Trophoblast cell (in vitro differentiated cells and primary cell): ENCODE data around the gene PPM1A.

Source experiments
- DNase-seq, 2 donors: peaks; one replicate each; pipeline ENCODE4 v3.0.0-alpha.2; 2016
- H2AFZ ChIP-seq: 2 replicates; pipeline ENCODE4 v1.6.1; 2013; ENCODE audit warnings: low read length, moderate library complexity, mild to moderate bottlenecking; ENCODE audit not compliant: insufficient read depth, poor library complexity
- H2AK5ac ChIP-seq: 2 replicates; pipeline ENCODE4 v1.6.1; 2013; ENCODE audit warnings: mild to moderate bottlenecking, low read length
- H2BK120ac ChIP-seq: 2 replicates; pipeline ENCODE4 v1.6.1; 2013; ENCODE audit warnings: low read length, mild to moderate bottlenecking, moderate library complexity; ENCODE audit not compliant: insufficient read depth, poor library complexity
- H2BK12ac ChIP-seq: 2 replicates; pipeline ENCODE4 v1.6.1; 2013; ENCODE audit warnings: mild to moderate bottlenecking, low read length, moderate library complexity
- H2BK5ac ChIP-seq: 2 replicates; pipeline ENCODE4 v1.6.1; 2013; ENCODE audit warnings: low read length, low read depth, moderate library complexity, mild to moderate bottlenecking; ENCODE audit not compliant: poor library complexity
- H3K14ac ChIP-seq: 2 replicates; pipeline ENCODE4 v1.6.1; 2013; ENCODE audit warnings: mild to moderate bottlenecking, low read length
- H3K18ac ChIP-seq: 2 replicates; pipeline ENCODE4 v1.6.1; 2013; ENCODE audit warnings: mild to moderate bottlenecking, low read length
- H3K23ac ChIP-seq: 2 replicates; pipeline ENCODE4 v1.6.1; 2013; ENCODE audit warnings: low read length
- H3K27ac ChIP-seq: 2 replicates; pipeline ENCODE4 v1.5.1; 2013; ENCODE audit warnings: low read depth, mild to moderate bottlenecking, inconsistent platforms, low read length, moderate library complexity
- H3K27me3 ChIP-seq: 2 replicates; pipeline ENCODE4 v1.6.1; 2013; ENCODE audit warnings: inconsistent platforms, mild to moderate bottlenecking, low read length, moderate library complexity; ENCODE audit not compliant: insufficient read depth
- H3K36me3 ChIP-seq, 2 experiments: 1 replicate in 1 of 2; 2 replicates in 1 of 2; pipeline ENCODE4 v1.6.1; 2013; ENCODE audit warnings: low read length in 2 of 2, mild to moderate bottlenecking in 2 of 2, moderate library complexity in 1 of 2; ENCODE audit not compliant: insufficient read depth in 2 of 2, control insufficient read depth in 1 of 2
- H3K4ac ChIP-seq: 2 replicates; pipeline ENCODE4 v1.6.1; 2013; ENCODE audit warnings: low read depth, mild to moderate bottlenecking, low read length, moderate library complexity
- H3K4me1 ChIP-seq, 2 experiments: 1 replicate in 1 of 2; 2 replicates in 1 of 2; pipeline ENCODE4 v1.6.1; 2013; ENCODE audit warnings: low read length in 2 of 2, mild to moderate bottlenecking in 2 of 2, moderate library complexity in 1 of 2; ENCODE audit not compliant: insufficient read depth in 2 of 2, control insufficient read depth in 1 of 2
- H3K4me2 ChIP-seq: 2 replicates; pipeline ENCODE4 v1.6.1; 2013; ENCODE audit warnings: inconsistent platforms, mild to moderate bottlenecking, low read length, moderate library complexity
- H3K4me3 ChIP-seq: 2 replicates; pipeline ENCODE4 v1.5.1; 2013; ENCODE audit warnings: mild to moderate bottlenecking, low read depth, low read length, inconsistent platforms
- H3K79me1 ChIP-seq: one replicate; pipeline ENCODE4 v1.6.1; 2013; ENCODE audit warnings: low read length
- H3K79me2 ChIP-seq: 2 replicates; pipeline ENCODE4 v1.6.1; 2013; ENCODE audit warnings: low read length, mild to moderate bottlenecking; ENCODE audit not compliant: control insufficient read depth, insufficient read depth, poor library complexity
- H3K9ac ChIP-seq: 2 replicates; pipeline ENCODE4 v1.6.1; 2013; ENCODE audit warnings: mild to moderate bottlenecking, low read length
- H3K9me3 ChIP-seq: 2 replicates; pipeline ENCODE4 v1.6.1; 2013; ENCODE audit warnings: low read depth, mild to moderate bottlenecking, control low read depth, inconsistent platforms, low read length; ENCODE audit not compliant: insufficient read depth
- H4K12ac ChIP-seq: 2 replicates; pipeline ENCODE4 v1.6.1; 2013; ENCODE audit warnings: low read depth, mild to moderate bottlenecking, low read length, moderate library complexity
- H4K8ac ChIP-seq: 2 replicates; pipeline ENCODE4 v1.6.1; 2013; ENCODE audit warnings: low read depth, mild to moderate bottlenecking, low read length, moderate library complexity
- H4K91ac ChIP-seq: one replicate; pipeline ENCODE4 v1.6.1; 2013; ENCODE audit warnings: low read depth, mild to moderate bottlenecking, low read length, moderate library complexity
- WGBS: extraction: QIAGEN DNeasy Blood & Tissue Kit; methylation state at CpG from one replicate; pipeline ENCODE4 v1.1.7; 2013; ENCODE audit warnings: missing lambda C conversion rate; ENCODE audit not compliant: insufficient read length, insufficient coverage; ENCODE audit errors: extremely low coverage; 5-methylcytosine and 5-hydroxymethylcytosine counted together

PPM1A gene

GRCh38 chr14:60276347-60276746 is 27.3 kb downstream of the PPM1A start:
- Histone ChIP-seq H4K8ac (no peak overlapping the region), H3K36me3 (no peaks in the 10 kb centered on the region), H3K9ac (no peak overlapping the region), H2BK5ac (no peak overlapping the region), H3K9me3 (no peaks in the 10 kb centered on the region), H2AFZ (no peak overlapping the region), H3K4me3 (no peak overlapping the region), H3K18ac (no peak overlapping the region), H3K4me2 (no peak overlapping the region), H3K27ac (no peak overlapping the region), H3K79me2 (no peaks in the 10 kb centered on the region), H2BK12ac (no peak overlapping the region), H2AK5ac (no peak overlapping the region), H3K4me1 (peaks cover 0 to 2% of the 10 kb centered on the region in 2 experiments), H3K14ac (no peak overlapping the region), H3K79me1 (no peaks in the 10 kb centered on the region), H3K4ac (no peak overlapping the region), H3K27me3 (no peaks in the 10 kb centered on the region), H4K12ac (no peak overlapping the region), H3K23ac (no peak overlapping the region), H4K91ac (no peak overlapping the region), H2BK120ac (no peak overlapping the region)
- peak in 1 of 2 donors; percentile 21 for DNase-seq
- WGBS: no CpG with 5 or more reads among the region's 2 CpGs

GRCh38 chr14:60277605-60278190 is 28.7 kb downstream of the PPM1A start:
- no peak overlapping the region for H2BK5ac ChIP-seq
- H2AFZ ChIP-seq: no peak overlapping the region
- DNase-seq: no peak
- WGBS: no CpG with 5 or more reads among the region's 2 CpGs
- no peak overlapping the region for H3K4me2 ChIP-seq
- H3K4me1 ChIP-seq: peaks cover 0 to 2% of the 10 kb centered on the region in 2 experiments
- no peaks in the 10 kb centered on the region for H3K79me2 ChIP-seq
- H3K9me3 ChIP-seq: no peaks in the 10 kb centered on the region
- H2BK12ac ChIP-seq: no peak overlapping the region
- H3K18ac ChIP-seq: no peak overlapping the region
- no peak overlapping the region for H2AK5ac ChIP-seq
- no peak overlapping the region for H3K4me3 ChIP-seq
- no peak overlapping the region for H3K23ac ChIP-seq
- peaks cover 2% of the 10 kb centered on the region in 2 experiments for H3K36me3 ChIP-seq
- no peaks in the 10 kb centered on the region for H3K79me1 ChIP-seq
- no peaks in the 10 kb centered on the region for H3K27me3 ChIP-seq
- H3K27ac ChIP-seq: no peak overlapping the region
- no peak overlapping the region for H3K14ac ChIP-seq
- no peak overlapping the region for H4K12ac ChIP-seq
- H3K9ac ChIP-seq: no peak overlapping the region
- no peak overlapping the region for H2BK120ac ChIP-seq
- no peak overlapping the region for H3K4ac ChIP-seq
- no peak overlapping the region for H4K8ac ChIP-seq
- H4K91ac ChIP-seq: no peak overlapping the region

DNA sequence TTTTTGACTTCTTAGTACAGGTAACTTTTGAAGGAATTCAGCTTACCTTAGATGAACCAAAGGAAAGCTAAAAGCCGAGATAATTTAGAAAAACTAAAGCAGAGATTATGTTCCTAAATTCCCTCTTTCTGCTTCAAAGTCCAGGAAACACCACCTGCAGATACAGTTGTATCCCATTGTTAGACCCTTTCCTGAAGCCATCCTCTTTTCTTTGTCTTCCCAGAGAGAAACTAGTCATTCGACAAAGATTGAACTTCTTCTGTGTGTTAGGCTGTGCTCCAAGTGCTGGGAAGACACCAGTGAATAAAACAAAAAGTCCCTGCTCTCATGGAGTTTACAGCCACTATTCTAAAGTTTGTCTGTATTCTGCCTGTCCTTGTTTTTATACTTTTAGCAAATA is 29.3 kb downstream of the PPM1A start:
- Histone ChIP-seq H4K12ac (no peak overlapping the region), H2AK5ac (no peak overlapping the region), H4K8ac (no peak overlapping the region), H3K4me3 (no peak overlapping the region), H3K27ac (no peak overlapping the region), H3K4me1 (peaks cover 0 to 2% of the 10 kb centered on the region in 2 experiments), H3K4ac (no peak overlapping the region), H3K36me3 (peaks cover 3 to 5% of the 10 kb centered on the region in 2 experiments), H2BK5ac (no peak overlapping the region), H3K18ac (no peak overlapping the region), H3K9me3 (no peaks in the 10 kb centered on the region), H4K91ac (no peak overlapping the region), H3K4me2 (no peak overlapping the region), H2AFZ (no peak overlapping the region), H2BK120ac (no peak overlapping the region), H3K23ac (no peak overlapping the region), H3K27me3 (no peaks in the 10 kb centered on the region), H3K79me2 (no peaks in the 10 kb centered on the region), H3K14ac (no peak overlapping the region), H3K9ac (no peak overlapping the region), H3K79me1 (no peaks in the 10 kb centered on the region), H2BK12ac (no peak overlapping the region)
- whole genome bisulfite sequencing: no CpG with 5 or more reads among the region's 2 CpGs
- no peak for DNase-seq

DNA sequence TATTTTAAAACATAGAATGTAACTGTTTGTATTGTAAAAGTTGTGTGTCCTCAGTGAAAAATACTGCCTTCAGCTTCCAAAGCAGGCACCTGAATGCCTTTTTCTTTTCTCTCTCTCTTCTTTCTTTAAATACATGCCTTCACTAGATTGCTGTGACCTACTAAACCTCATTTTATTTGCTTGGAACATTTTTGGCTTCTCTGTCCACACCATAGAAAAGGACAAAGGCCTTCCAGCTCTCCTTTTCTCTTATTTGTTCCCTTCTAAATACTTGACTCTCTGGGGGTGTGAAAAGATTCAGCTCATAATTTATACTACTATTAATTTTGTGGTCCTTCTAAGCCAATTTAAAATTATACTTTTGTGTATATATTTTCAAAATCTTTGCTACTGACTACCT is 38.4 kb downstream of the PPM1A start:
- no peak overlapping the region for H2AK5ac ChIP-seq
- H2BK5ac ChIP-seq: no peak overlapping the region
- H3K4me2 ChIP-seq: no peak overlapping the region
- H3K4me1 ChIP-seq: no peaks in the 10 kb centered on the region
- no peak overlapping the region for H4K12ac ChIP-seq
- no peak overlapping the region for H3K9ac ChIP-seq
- H3K18ac ChIP-seq: no peak overlapping the region
- no peak for DNase-seq
- no peaks in the 10 kb centered on the region for H3K27me3 ChIP-seq
- H2AFZ ChIP-seq: no peak overlapping the region
- no peak overlapping the region for H2BK12ac ChIP-seq
- H3K14ac ChIP-seq: no peak overlapping the region
- no peak overlapping the region for H3K23ac ChIP-seq
- no peak overlapping the region for H4K91ac ChIP-seq
- H3K27ac ChIP-seq: no peak overlapping the region
- no peak overlapping the region for H3K4ac ChIP-seq
- no peaks in the 10 kb centered on the region for H3K79me1 ChIP-seq
- no peak overlapping the region for H2BK120ac ChIP-seq
- H4K8ac ChIP-seq: no peak overlapping the region
- H3K36me3 ChIP-seq: peaks cover 3 to 8% of the 10 kb centered on the region in 2 experiments
- H3K79me2 ChIP-seq: no peaks in the 10 kb centered on the region
- no peaks in the 10 kb centered on the region for H3K9me3 ChIP-seq
- H3K4me3 ChIP-seq: no peak overlapping the region
